Measurements from ENCODE around the gene NUP214.

The NUP214 gene

DNA sequence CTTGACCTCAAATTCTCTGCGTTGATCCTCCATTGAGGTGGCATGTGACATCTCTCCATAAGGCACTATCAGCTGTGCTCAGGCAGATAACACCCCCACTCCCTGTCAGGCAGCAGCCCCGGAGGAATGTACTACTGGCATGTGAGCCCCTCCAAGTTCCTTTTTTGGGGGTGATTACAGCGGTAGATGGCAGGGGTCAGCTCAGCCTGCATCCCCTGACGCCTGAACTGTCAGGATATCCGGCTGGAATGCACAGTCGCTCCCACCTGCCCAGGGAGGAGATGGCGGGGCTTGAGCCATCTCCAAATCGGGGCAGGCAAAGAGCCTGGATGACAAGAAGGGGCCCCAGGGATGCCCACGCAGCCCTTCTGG, 110.1 kb downstream of the NUP214 start:
- TF ChIP-seq ZFX (IDR thresholded peaks at IDR 0.05; ENCODE audit: borderline replicate concordance) = no peak
- TF ChIP-seq, protein P1, sequence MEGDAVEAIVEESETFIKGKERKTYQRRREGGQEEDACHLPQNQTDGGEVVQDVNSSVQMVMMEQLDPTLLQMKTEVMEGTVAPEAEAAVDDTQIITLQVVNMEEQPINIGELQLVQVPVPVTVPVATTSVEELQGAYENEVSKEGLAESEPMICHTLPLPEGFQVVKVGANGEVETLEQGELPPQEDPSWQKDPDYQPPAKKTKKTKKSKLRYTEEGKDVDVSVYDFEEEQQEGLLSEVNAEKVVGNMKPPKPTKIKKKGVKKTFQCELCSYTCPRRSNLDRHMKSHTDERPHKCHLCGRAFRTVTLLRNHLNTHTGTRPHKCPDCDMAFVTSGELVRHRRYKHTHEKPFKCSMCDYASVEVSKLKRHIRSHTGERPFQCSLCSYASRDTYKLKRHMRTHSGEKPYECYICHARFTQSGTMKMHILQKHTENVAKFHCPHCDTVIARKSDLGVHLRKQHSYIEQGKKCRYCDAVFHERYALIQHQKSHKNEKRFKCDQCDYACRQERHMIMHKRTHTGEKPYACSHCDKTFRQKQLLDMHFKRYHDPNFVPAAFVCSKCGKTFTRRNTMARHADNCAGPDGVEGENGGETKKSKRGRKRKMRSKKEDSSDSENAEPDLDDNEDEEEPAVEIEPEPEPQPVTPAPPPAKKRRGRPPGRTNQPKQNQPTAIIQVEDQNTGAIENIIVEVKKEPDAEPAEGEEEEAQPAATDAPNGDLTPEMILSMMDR (IDR thresholded peaks at IDR 0.05) = no peak
- H3K27ac ChIP-seq = no peak overlapping the region

DNA sequence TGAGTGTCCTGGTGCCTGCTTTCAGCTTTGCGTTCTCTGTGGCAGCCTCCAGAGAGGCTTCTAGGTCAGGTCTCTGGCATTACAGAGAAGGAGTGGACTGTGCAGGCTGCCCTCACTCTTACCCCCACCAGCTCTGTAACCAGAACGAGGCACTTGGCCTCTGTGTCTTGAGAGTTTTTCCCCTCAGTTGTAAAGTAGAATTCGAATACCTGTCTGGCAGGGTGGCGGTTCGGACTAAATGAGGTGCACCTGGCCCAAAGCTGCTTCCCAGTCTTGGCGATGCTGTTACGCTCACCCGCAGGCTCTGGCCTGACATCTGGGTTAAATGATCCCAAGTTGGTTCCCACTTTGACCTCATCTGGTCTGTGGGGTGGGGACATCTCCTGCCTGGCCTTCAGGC, 110.8 kb downstream of the NUP214 start:
- TF ChIP-seq ZFX (IDR thresholded peaks at IDR 0.05; ENCODE audit: borderline replicate concordance) = no peak
- TF ChIP-seq, protein P1 (IDR thresholded peaks at IDR 0.05) = no peak
- no peak overlapping the region for H3K27ac ChIP-seq

DNA sequence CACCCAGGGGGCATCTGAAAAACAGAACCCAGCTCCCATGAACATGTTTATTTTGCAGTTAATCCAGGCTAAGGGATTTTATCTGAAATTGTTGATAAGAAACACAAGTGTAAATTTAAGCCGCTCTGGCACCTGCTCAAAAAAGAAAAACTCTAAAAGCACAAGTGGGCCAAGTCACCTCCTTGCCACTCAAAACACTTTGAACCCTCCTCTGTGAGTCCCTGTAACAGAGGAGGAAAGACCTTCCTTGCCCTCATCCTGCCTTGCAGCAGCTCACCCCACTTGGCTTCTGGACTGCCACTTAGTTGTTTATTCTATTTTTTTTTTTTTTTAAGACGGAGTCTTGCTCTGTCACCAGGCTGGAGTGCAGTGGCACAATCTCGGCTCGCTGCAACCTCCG, 111.4 kb downstream of the NUP214 start:
- TF ChIP-seq ZFX (IDR thresholded peaks at IDR 0.05; ENCODE audit: borderline replicate concordance) = no peak
- TF ChIP-seq, protein P1 (IDR thresholded peaks at IDR 0.05) = no peak
- no peak overlapping the region for H3K27ac ChIP-seq

GRCh38 chr9:131237291-131237690, 111.9 kb downstream of the NUP214 start:
- H3K27ac ChIP-seq = no peak overlapping the region; the same call in 1 of the 2 replicates
- TF ChIP-seq ZFX (IDR thresholded peaks at IDR 0.05; ENCODE audit: borderline replicate concordance) = no peak
- TF ChIP-seq, protein P1 (IDR thresholded peaks at IDR 0.05) = no peak

DNA sequence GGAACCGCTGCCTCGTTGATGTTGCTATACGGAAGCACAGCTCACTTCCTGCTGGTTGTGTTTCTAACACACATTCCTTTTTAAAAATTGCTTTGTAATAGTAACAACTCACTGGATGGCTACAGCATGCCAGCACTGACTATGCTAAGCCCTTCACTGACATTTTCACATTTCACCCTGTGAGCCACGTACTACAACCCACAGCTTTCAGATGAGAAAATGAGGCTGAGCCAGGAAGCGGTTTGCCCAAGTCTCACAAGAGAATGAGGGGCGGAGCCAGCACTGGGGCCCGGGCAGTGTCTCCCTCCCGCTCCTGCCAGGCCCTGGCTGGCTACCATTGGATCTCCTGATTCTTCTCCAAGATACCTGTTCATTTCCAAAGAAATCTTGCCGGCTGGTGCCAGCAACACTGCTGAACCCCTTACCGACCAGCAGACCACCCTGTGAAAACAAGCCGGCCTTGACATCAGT, 112.6 kb downstream of the NUP214 start:
- no peak for TF ChIP-seq ZFX (IDR thresholded peaks at IDR 0.05; ENCODE audit: borderline replicate concordance)
- TF ChIP-seq, protein P1 (IDR thresholded peaks at IDR 0.05) = no peak
- H3K27ac ChIP-seq = peak overlapping the region; percentile 42

DNA sequence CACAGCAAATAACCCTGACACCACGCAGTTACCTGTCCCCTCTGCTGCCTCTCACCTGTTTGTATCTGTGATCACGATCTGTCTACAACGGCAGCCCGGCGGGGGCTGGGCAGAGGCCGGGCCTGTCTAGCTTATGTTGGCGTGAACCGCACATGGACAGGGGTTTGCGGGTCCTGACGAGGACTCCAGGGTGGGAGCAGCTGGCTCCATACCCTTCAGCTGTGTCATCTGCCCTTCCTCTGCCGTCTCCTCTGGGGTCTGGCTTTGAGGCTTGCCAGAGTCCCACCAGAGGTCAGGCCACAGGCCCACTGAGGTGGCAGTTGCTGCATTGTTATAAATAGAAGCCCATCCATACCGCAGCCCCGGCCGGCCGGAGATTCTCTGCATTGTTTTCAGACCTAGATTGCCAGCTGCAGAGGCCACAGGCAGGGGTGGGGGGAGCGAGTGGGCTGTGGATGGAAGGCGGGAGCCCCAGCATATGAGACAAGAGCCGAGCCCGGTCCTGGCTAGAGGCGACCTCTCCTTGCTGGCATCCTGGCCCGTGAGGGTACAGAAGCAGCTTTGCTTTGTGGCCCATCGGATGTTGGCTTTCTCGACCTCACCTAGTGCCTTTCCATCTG, 113.1 kb downstream of the NUP214 start:
- H3K27ac ChIP-seq = peak overlapping the region; percentile 42
- TF ChIP-seq, protein P1 (IDR thresholded peaks at IDR 0.05) = no peak
- TF ChIP-seq ZFX (IDR thresholded peaks at IDR 0.05; ENCODE audit: borderline replicate concordance) = no peak

DNA sequence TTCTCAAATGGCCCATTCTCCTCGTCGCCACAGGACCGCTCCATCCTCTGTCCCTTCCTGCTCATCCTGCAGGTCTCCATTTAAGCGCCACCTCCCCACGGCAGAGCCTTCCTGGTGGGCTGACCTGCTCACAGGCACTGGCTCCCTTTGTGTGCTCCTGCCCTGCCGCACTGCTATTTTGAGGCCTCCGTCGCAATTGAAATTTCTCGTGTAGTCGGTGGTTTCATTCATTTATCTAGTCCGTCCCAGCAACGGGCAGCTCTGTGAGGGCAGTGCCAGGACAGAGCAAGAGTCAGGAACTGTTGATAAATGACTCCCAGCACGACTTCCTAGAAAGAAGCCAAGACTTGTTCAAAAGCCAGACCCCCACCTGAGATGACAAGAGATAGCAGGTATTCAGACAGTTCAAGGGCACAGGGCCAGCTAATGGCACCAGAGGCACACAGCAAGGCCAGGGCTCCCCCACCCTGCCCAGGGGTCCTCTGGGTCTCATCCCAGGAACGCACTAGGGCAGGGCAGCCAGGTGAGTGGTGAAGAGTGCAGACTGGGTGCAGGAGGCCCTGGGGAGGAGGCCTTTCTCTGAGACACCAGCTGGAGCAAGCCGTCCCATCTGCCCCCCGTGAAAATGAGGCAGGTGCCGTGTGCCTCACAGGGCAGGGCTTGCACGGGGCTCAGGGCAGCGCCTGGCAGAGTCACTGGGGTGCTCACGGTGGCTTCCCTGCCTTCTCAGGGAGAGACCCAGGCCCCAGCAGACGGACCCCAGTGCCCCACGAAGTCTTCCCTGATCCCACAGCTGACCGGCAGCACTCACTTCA, 114.0 kb downstream of the NUP214 start:
- TF ChIP-seq, protein P1 (IDR thresholded peaks at IDR 0.05) = no peak
- TF ChIP-seq ZFX (IDR thresholded peaks at IDR 0.05; ENCODE audit: borderline replicate concordance) = no peak
- H3K27ac ChIP-seq = no peak overlapping the region
